Spleen (tissue), 11 donors: ENCODE measurements around the gene GIGYF2. TPM values are rescaled to one million over a fixed set of nuclear protein-coding genes. Genes with fewer than 3 reads are reported as not detected.

ENCODE experiments used
- DNase-seq: peaks from one replicate; pipeline ENCODE4 v3.0.0-alpha.2; 2020
- H3K27ac ChIP-seq, 8 donors: fragments of 200-600 bp; sonication (generic) in 7 of 8; 1 replicate in 4 of 8; 2 replicates in 4 of 8; pipeline versions ENCODE4 v1.5.0 to v1.8.0; 2016 to 2021; ENCODE audit warnings: inconsistent platforms in 4 of 8, mild to moderate bottlenecking in 4 of 8, moderate library complexity in 1 of 8
- H3K27me3 ChIP-seq, 7 donors: fragments of 200-600 bp; sonication (generic) in 6 of 7; replicated peaks in 1 of 7; 1 replicate in 4 of 7; 2 replicates in 3 of 7; pipeline versions ENCODE4 v1.5.0 to v1.8.0; 2016 to 2021; ENCODE audit warnings: inconsistent platforms in 3 of 7, mild to moderate bottlenecking in 1 of 7
- H3K36me3 ChIP-seq, 6 donors: fragments of 200-600 bp; sonication (generic) in 5 of 6; 1 replicate in 4 of 6; 2 replicates in 2 of 6; pipeline versions ENCODE4 v1.5.0 to v1.8.0; 2016 to 2021; ENCODE audit warnings: inconsistent platforms in 2 of 6
- H3K4me1 ChIP-seq, 6 donors: fragments of 200-600 bp; sonication (generic) in 5 of 6; 1 replicate in 3 of 6; 2 replicates in 3 of 6; pipeline versions ENCODE4 v1.5.0 to v1.8.0; 2016 to 2021; ENCODE audit warnings: inconsistent platforms in 3 of 6
- H3K4me3 ChIP-seq, 8 donors: fragments of 200-600 bp; sonication (generic) in 7 of 8; 1 replicate in 4 of 8; 2 replicates in 4 of 8; pipeline versions ENCODE4 v1.5.0 to v1.8.0; 2016 to 2021; ENCODE audit warnings: inconsistent platforms in 4 of 8, mild to moderate bottlenecking in 4 of 8, moderate library complexity in 2 of 8
- H3K9me3 ChIP-seq, 8 donors: fragments of 200-600 bp; sonication (generic) in 7 of 8; 1 replicate in 4 of 8; 2 replicates in 4 of 8; pipeline versions ENCODE4 v1.5.0 to v1.8.0; 2016 to 2021; ENCODE audit warnings: inconsistent platforms in 4 of 8
- CTCF ChIP-seq, 11 experiments: fragments of 200-600 bp in 7 of 11; fragments of 450-650 bp in 4 of 11; sonication (generic) in 4 of 11; IDR thresholded peaks in 8 of 11; conservative IDR thresholded peaks in 3 of 11; 1 replicate in 7 of 11; 2 replicates in 4 of 11; pipeline versions ENCODE4 v1.4.0 to v1.8.0; 2016 to 2021; ENCODE audit warnings: antibody characterized with exemption in 11 of 11, inconsistent platforms in 4 of 11, mild to moderate bottlenecking in 1 of 11
- POLR2A ChIP-seq, 3 donors: fragments of 450-650 bp; IDR thresholded peaks; one replicate each; pipeline ENCODE4 v1.5.1; 2017; ENCODE audit warnings: antibody characterized with exemption in 3 of 3, mild to moderate bottlenecking in 1 of 3
- POLR2AphosphoS5 ChIP-seq, 3 donors: sonication (generic); formaldehyde crosslinking; IDR thresholded peaks; one replicate each; pipeline ENCODE4 v1.5.1; 2017; ENCODE audit warnings: antibody characterized with exemption in 3 of 3
- WGBS, 5 donors: extraction: QIAGEN DNeasy Blood & Tissue Kit in 3 of 5; methylation state at CpG; one replicate each; pipeline versions ENCODE4 v1.1.5 to v1.1.7; 2013 to 2018; 5-methylcytosine and 5-hydroxymethylcytosine counted together
- intact Hi-C: fragments of 100-400 bp; cut with DNase I; formaldehyde crosslinking; loops from one replicate; pipeline ENCODE4 v1.15.0; 2023; ENCODE audit warnings: low total_unique reads
- polyA plus RNA-seq, 3 donors: library from polyadenylated mRNA; stranded (reverse); fragments of 200-250 nt; gene quantifications; one replicate each; pipeline ENCODE4 v1.2.1, GENCODE V29; 2013
- total RNA-seq, 7 donors: library from RNA; depleted of rRNA in 3 of 7; stranded (reverse); fragments of >200 nt in 3 of 7; fragmentation: NEBNext Ultra II Directional in 4 of 7; extraction: Animal tissue kit (Norgen Biotek cat#: 25700) in 4 of 7; gene quantifications; one replicate each; pipeline versions ENCODE4 v1.1.0 to v1.2.1, GENCODE V29; 2016 to 2021
- donor health status: healthy with polysubstance abuse.
- donor health status: DM: no; HTN: no; CAD: no; lungs with moderate emphysema.
- donor health status: DM: no; HTN: no; CAD: no.
- donor health status: Bipolar disorder and iron deficiency.
- donor health status: healthy.
- donor health status: DM: no; HTN: no; CAD: no.
- donor health status: DM: yes; HTN: yes; CAD: no.

GIGYF2 gene
- total and polyA plus RNA-seq, 10 donors = 7.3 to 116 (median 97.2) TPM

GRCh38 chr2:232894251-232894650 is 197.1 kb downstream of the GIGYF2 start:
- Histone ChIP-seq H3K36me3 (no peaks in the 10 kb centered on the region), H3K4me1 (peaks cover 0 to 12% (median 4%) of the 10 kb centered on the region in 6 donors), H3K27me3 (peaks cover 0 to 39% (median 0%) of the 10 kb centered on the region in 7 donors), H3K9me3 (no peaks in the 10 kb centered on the region), H3K27ac (no peak overlapping the region), H3K4me3 (no peak overlapping the region)
- intact Hi-C loops = no loop called here
- WGBS, 5 donors = 82 to 96% (median 88%) methylated on average over 8 to 9 of the region's 9 CpGs
- no peak for TF ChIP-seq POLR2A (IDR thresholded peaks at IDR 0.05)
- no peak for TF ChIP-seq CTCF (IDR thresholded peaks at IDR 0.05 in 8 of 11, conservative IDR thresholded peaks at IDR 0.05 in 3 of 11)
- TF ChIP-seq POLR2AphosphoS5 (IDR thresholded peaks at IDR 0.05) = no peak
- DNase-seq = peak; percentile 65

DNA sequence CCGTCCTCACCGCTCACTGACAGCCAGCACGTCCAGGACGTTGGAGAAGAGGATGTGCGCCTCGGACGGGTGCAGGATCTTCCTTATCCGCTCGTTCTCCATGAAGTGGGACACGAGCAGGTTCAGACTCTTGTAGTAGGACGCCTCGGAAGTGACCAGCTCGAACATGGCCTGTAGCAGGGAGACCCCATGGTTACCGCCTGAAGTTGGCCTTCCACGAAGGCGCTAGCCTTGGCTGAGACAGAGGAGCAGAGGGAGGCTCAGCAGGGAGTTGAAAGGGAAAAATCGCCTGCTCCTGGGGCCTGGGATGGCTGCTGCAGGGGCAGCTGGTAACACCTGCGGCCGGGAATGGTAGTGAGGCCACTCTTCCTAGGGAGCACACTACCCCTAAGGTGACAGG is 197.6 kb downstream of the GIGYF2 start:
- intact Hi-C loops = no loop called here
- 86 to 92% (median 89%) methylated on average over 19 of the region's 19 CpGs for WGBS, 5 donors

GRCh38 chr2:232896111-232896510 is 199.0 kb downstream of the GIGYF2 start:
- no peaks in the 10 kb centered on the region for H3K9me3 ChIP-seq
- intact Hi-C loops = no loop called here

More for the DNA sequence above, 197.6 kb downstream of the GIGYF2 start:
- no peak for DNase-seq
- H3K36me3 ChIP-seq = no peaks in the 10 kb centered on the region
- H3K9me3 ChIP-seq = no peaks in the 10 kb centered on the region
- peaks cover 0 to 39% (median 0%) of the 10 kb centered on the region in 7 donors for H3K27me3 ChIP-seq
- no peak overlapping the region for H3K4me3 ChIP-seq
- H3K4me1 ChIP-seq = peaks cover 0 to 12% (median 4%) of the 10 kb centered on the region in 6 donors
- TF ChIP-seq POLR2AphosphoS5 (IDR thresholded peaks at IDR 0.05) (no peak), POLR2A (IDR thresholded peaks at IDR 0.05) (no peak), CTCF (IDR thresholded peaks at IDR 0.05 in 8 of 11, conservative IDR thresholded peaks at IDR 0.05 in 3 of 11) (no peak)
- H3K27ac ChIP-seq = no peak overlapping the region

More at GRCh38 chr2:232896111-232896510, 199.0 kb downstream of the GIGYF2 start:
- H3K4me1 ChIP-seq = peaks cover 0 to 6% (median 2%) of the 10 kb centered on the region in 6 donors
- peaks cover 0 to 33% (median 0%) of the 10 kb centered on the region in 7 donors for H3K27me3 ChIP-seq
- DNase-seq = no peak
- H3K27ac ChIP-seq = no peak overlapping the region
- no peaks in the 10 kb centered on the region for H3K36me3 ChIP-seq
- no peak overlapping the region for H3K4me3 ChIP-seq
- TF ChIP-seq CTCF (IDR thresholded peaks at IDR 0.05 in 8 of 11, conservative IDR thresholded peaks at IDR 0.05 in 3 of 11) = no peak
- TF ChIP-seq POLR2A (IDR thresholded peaks at IDR 0.05) = no peak
- no peak for TF ChIP-seq POLR2AphosphoS5 (IDR thresholded peaks at IDR 0.05)
